GM18867 (cell line): ENCODE measurements around the gene NEU2.
"Not testable (repeated sequence)": the region's sequence is repeated elsewhere in the genome, so short reads cannot be mapped to it uniquely, and the experiment has no call there.

Experiments used
- ATAC-seq: cut with Tn5 transposase; IDR thresholded peaks from one replicate; pipeline ENCODE4 v1.9.1; 2021; ENCODE audit warnings: mild to moderate bottlenecking, moderate library complexity; ENCODE audit not compliant: unreplicated experiment

The NEU2 gene

GRCh38 chr2:233033672-233034071, 1.2 kb downstream of the NEU2 start:
- ATAC-seq = no peak

- ATAC-seq = no peak
Measured at GRCh38 chr2:233034091-233034882, 1.8 kb downstream of the NEU2 start.

GRCh38 chr2:233035426-233036161, 3.1 kb downstream of the NEU2 start:
- no peak for ATAC-seq

- no peak for ATAC-seq
Measured at GRCh38 chr2:233036162-233036838, 3.8 kb downstream of the NEU2 start.

GRCh38 chr2:233037078-233037477, 4.6 kb downstream of the NEU2 start:
- ATAC-seq = no peak

GRCh38 chr2:233039212-233039845, 6.9 kb downstream of the NEU2 start:
- no peak for ATAC-seq

- ATAC-seq = no peak
Measured at GRCh38 chr2:233039846-233040530, 7.5 kb downstream of the NEU2 start.

- no peak for ATAC-seq
Measured at GRCh38 chr2:233040571-233040970, 8.1 kb downstream of the NEU2 start.

GRCh38 chr2:233041722-233042323, 9.4 kb downstream of the NEU2 start:
- no peak for ATAC-seq

GRCh38 chr2:233042549-233042948, 10.1 kb downstream of the NEU2 start:
- ATAC-seq = no peak

- no peak for ATAC-seq
Measured at GRCh38 chr2:233044974-233045605, 12.6 kb downstream of the NEU2 start.

- ATAC-seq = no peak
Measured at GRCh38 chr2:233047206-233047605, 14.7 kb downstream of the NEU2 start.

- no peak for ATAC-seq
Measured at GRCh38 chr2:233047667-233048066, 15.2 kb downstream of the NEU2 start.

- no peak for ATAC-seq
Measured at GRCh38 chr2:233048569-233049193, 16.2 kb downstream of the NEU2 start.

GRCh38 chr2:233049194-233049761, 16.8 kb downstream of the NEU2 start:
- no peak for ATAC-seq

- ATAC-seq = no peak
Measured at GRCh38 chr2:233051241-233052149, 19.0 kb downstream of the NEU2 start.

- not testable (repeated sequence) for ATAC-seq
Measured at GRCh38 chr2:233052517-233052916, 20.0 kb downstream of the NEU2 start.
